ENCODE results near the gene TMPRSS5.

- TF ChIP-seq GABPA (IDR thresholded peaks at IDR 0.05; ENCODE audit: borderline replicate concordance, insufficient read depth, low read length), result no peak
- TF ChIP-seq RAD21 (IDR thresholded peaks at IDR 0.05 in 1 of 2, conservative IDR thresholded peaks at IDR 0.05 in 1 of 2; ENCODE audit: low read depth in 2 of 2, low read length in 2 of 2), result no peak
- TF ChIP-seq SIX5 (IDR thresholded peaks at IDR 0.05; ENCODE audit: low read depth, low read length), result no peak
- no peak for TF ChIP-seq CTCF (IDR thresholded peaks at IDR 0.05; ENCODE audit: control extremely low read depth in 1 of 3, insufficient read depth in 1 of 3, low read depth in 1 of 3, low read length in 3 of 3)
- no peak for TF ChIP-seq POLR2A (IDR thresholded peaks at IDR 0.05; ENCODE audit: control extremely low read depth in 1 of 2, low read depth in 2 of 2, low read length in 2 of 2)
- no peak for TF ChIP-seq CEBPB (IDR thresholded peaks at IDR 0.05; ENCODE audit: low read depth, low read length)
- TF ChIP-seq POLR2AphosphoS5 (IDR thresholded peaks at IDR 0.05; ENCODE audit: low read depth, low read length), result no peak
- no peak for TF ChIP-seq JUND (IDR thresholded peaks at IDR 0.05; ENCODE audit: low read length)
Measured at GRCh38 chr11:113684496-113684895, 21.6 kb downstream of the TMPRSS5 start.
